Liver (tissue), 2 donors: ENCODE results near the gene KLHL34.

Experiments used
- CTCF ChIP-seq: fragments of 150-350 bp; IDR thresholded peaks from 2 replicates; pipeline ENCODE4 v1.5.1; 2017; ENCODE audit warnings: improper control_type of control experiment, low read depth, low read length; ENCODE audit not compliant: missing input control
- ZBTB33 ChIP-seq: IDR thresholded peaks from 2 replicates; pipeline ENCODE4 v1.6.1; 2016; ENCODE audit warnings: antibody characterized with exemption
- donor health status: healthy.

DNA sequence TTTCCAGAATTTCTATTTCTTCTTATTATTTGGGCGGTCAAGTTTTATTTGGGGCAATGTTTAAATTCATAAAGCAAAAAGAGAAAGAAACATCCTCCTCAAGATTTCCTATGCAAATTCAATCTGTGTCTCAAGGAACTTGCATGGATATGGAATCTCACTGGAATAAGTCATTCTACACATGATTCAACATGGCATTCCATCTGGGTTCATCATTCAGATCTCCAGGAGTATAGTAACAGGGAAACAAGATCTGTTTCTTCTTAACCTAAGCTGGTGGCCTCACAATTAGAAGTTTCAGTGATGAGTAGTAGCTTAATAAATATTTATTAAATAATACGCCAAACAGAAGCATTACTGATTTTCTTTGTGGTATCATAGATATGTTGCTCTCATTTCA is 19.8 kb downstream of the KLHL34 start:
- TF ChIP-seq ZBTB33 = no peak
- TF ChIP-seq CTCF = no peak
